Measurements from ENCODE around the gene SLC35E2B. TPM values are rescaled to one million over a fixed set of nuclear protein-coding genes. Genes with fewer than 3 reads are reported as not detected.

SLC35E2B gene
- polyA plus RNA-seq, 3 donors, result 12.2 to 29.2 (median 17.7) TPM

- Histone ChIP-seq H3K9ac (ENCODE audit: insufficient read depth, low read length, poor library complexity, severe bottlenecking) (no peak overlapping the region), H3K4me3 (replicated peaks in 1 of 3; ENCODE audit: low read depth in 2 of 3, low read length in 3 of 3) (no peak overlapping the region), H3K79me2 (ENCODE audit: insufficient read depth, low read length) (no peaks in the 10 kb centered on the region), H3K27ac (ENCODE audit: low read depth in 1 of 2, low read length in 2 of 2) (no peak overlapping the region), H3K9me3 (replicated peaks in 1 of 2; ENCODE audit: control insufficient read depth in 1 of 2, insufficient read depth in 1 of 2, low read length in 2 of 2) (no peaks in the 10 kb centered on the region), H2AFZ (ENCODE audit: insufficient read depth, low read depth, low read length, poor library complexity, severe bottlenecking) (no peak overlapping the region), H3K4me1 (ENCODE audit: control insufficient read depth in 1 of 2, insufficient read depth in 2 of 2, low read length in 2 of 2) (no peaks in the 10 kb centered on the region), H3K36me3 (replicated peaks in 1 of 2; ENCODE audit: control insufficient read depth in 1 of 2, insufficient read depth in 2 of 2, low read length in 2 of 2) (no peaks in the 10 kb centered on the region), H4K20me1 (ENCODE audit: insufficient read depth, low read length) (no peaks in the 10 kb centered on the region), H3K4me2 (replicated peaks; ENCODE audit: extremely low read depth, low read length, poor library complexity, severe bottlenecking) (no peak overlapping the region), H3K27me3 (ENCODE audit: control insufficient read depth in 2 of 2, insufficient read depth in 2 of 2, low read length in 2 of 2) (peaks cover 0 to 9% of the 10 kb centered on the region in 2 donors)
- intact Hi-C loops (cut with micrococcal nuclease), result no loop called here
- Mint-ChIP-seq H3K9me3 (peaks cover 0 to 2% (median 0%) of the 10 kb centered on the region in 7 donors), H3K27me3 (ENCODE audit: low read depth in 3 of 3) (peaks cover 4 to 8% (median 6%) of the 10 kb centered on the region in 3 donors), H3K27ac (no peak overlapping the region), H3K36me3 (peaks cover 4 to 12% of the 10 kb centered on the region in 2 donors), H3K4me1 (no peaks in the 10 kb centered on the region), H3K4me3 (no peak overlapping the region)
- no peak for DNase-seq
- TF ChIP-seq, protein P1, sequence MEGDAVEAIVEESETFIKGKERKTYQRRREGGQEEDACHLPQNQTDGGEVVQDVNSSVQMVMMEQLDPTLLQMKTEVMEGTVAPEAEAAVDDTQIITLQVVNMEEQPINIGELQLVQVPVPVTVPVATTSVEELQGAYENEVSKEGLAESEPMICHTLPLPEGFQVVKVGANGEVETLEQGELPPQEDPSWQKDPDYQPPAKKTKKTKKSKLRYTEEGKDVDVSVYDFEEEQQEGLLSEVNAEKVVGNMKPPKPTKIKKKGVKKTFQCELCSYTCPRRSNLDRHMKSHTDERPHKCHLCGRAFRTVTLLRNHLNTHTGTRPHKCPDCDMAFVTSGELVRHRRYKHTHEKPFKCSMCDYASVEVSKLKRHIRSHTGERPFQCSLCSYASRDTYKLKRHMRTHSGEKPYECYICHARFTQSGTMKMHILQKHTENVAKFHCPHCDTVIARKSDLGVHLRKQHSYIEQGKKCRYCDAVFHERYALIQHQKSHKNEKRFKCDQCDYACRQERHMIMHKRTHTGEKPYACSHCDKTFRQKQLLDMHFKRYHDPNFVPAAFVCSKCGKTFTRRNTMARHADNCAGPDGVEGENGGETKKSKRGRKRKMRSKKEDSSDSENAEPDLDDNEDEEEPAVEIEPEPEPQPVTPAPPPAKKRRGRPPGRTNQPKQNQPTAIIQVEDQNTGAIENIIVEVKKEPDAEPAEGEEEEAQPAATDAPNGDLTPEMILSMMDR (IDR thresholded peaks at IDR 0.05), result no peak
- 95% methylated on average over 42 of the region's 51 CpGs for WGBS (ENCODE audit: insufficient coverage)
These were observed 68.8 kb downstream of the SLC35E2B start for GRCh38 chr1:1623631-1624442.

- Histone ChIP-seq H4K20me1 (ENCODE audit: insufficient read depth, low read length) (no peaks in the 10 kb centered on the region), H3K36me3 (replicated peaks in 1 of 2; ENCODE audit: control insufficient read depth in 1 of 2, insufficient read depth in 2 of 2, low read length in 2 of 2) (peaks cover 0 to 5% of the 10 kb centered on the region in 2 donors), H2AFZ (ENCODE audit: insufficient read depth, low read depth, low read length, poor library complexity, severe bottlenecking) (no peak overlapping the region), H3K4me1 (ENCODE audit: control insufficient read depth in 1 of 2, insufficient read depth in 2 of 2, low read length in 2 of 2) (no peaks in the 10 kb centered on the region), H3K79me2 (ENCODE audit: insufficient read depth, low read length) (no peaks in the 10 kb centered on the region), H3K27ac (ENCODE audit: low read depth in 1 of 2, low read length in 2 of 2) (no peak overlapping the region), H3K27me3 (ENCODE audit: control insufficient read depth in 2 of 2, insufficient read depth in 2 of 2, low read length in 2 of 2) (peaks cover 0 to 2% of the 10 kb centered on the region in 2 donors), H3K4me3 (replicated peaks in 1 of 3; ENCODE audit: low read depth in 2 of 3, low read length in 3 of 3) (no peak overlapping the region), H3K9me3 (replicated peaks in 1 of 2; ENCODE audit: control insufficient read depth in 1 of 2, insufficient read depth in 1 of 2, low read length in 2 of 2) (no peaks in the 10 kb centered on the region), H3K9ac (ENCODE audit: insufficient read depth, low read length, poor library complexity, severe bottlenecking) (no peak overlapping the region), H3K4me2 (replicated peaks; ENCODE audit: extremely low read depth, low read length, poor library complexity, severe bottlenecking) (no peak overlapping the region)
- peaks cover 2 to 3% (median 2%) of the 10 kb centered on the region in 3 donors for H3K27me3 Mint-ChIP-seq (ENCODE audit: low read depth in 3 of 3)
- DNase-seq, result no peak
- H3K36me3 Mint-ChIP-seq, result peaks cover 4 to 13% of the 10 kb centered on the region in 2 donors
- no peak overlapping the region for H3K4me3 Mint-ChIP-seq
- no peak overlapping the region for H3K27ac Mint-ChIP-seq
- TF ChIP-seq, protein P1 (IDR thresholded peaks at IDR 0.05), result no peak
- no peaks in the 10 kb centered on the region for H3K4me1 Mint-ChIP-seq
- peaks cover 0 to 2% (median 0%) of the 10 kb centered on the region in 7 donors for H3K9me3 Mint-ChIP-seq
- intact Hi-C loops (cut with micrococcal nuclease), result no loop called here
- 98% methylated on average over 33 of the region's 33 CpGs for WGBS (ENCODE audit: insufficient coverage)
These were observed 69.4 kb downstream of the SLC35E2B start for GRCh38 chr1:1623181-1623630.

All from CD14-positive monocyte (primary cell).